ENCODE results near the gene NSA2. TPM values are rescaled to one million over a fixed set of nuclear protein-coding genes. Genes with fewer than 3 reads are reported as not detected.
A peak's percentile ranks its signal among the peaks of the same experiment; 100 is the strongest.

NSA2 gene
- total and polyA plus RNA-seq, 2 of the 13 experiments (the other 11 are each of a cell fraction or from before 2014, with no cell fraction given): 33.0 to 101 TPM

- peak; percentile 47; the same call in 1 of the 2 replicates for TF ChIP-seq NR2F2 (IDR thresholded peaks at IDR 0.05; ENCODE audit: borderline replicate concordance, low read depth)
- no peak for TF ChIP-seq ZNF850 (CRISPR knock-in tag; conservative IDR thresholded peaks at IDR 0.05)
- peak; percentile 83 for TF ChIP-seq SRF (IDR thresholded peaks at IDR 0.05; ENCODE audit: low read depth, low read length)
- TF ChIP-seq ZNF124 (CRISPR knock-in tag; IDR thresholded peaks at IDR 0.05): no peak; the same call in 1 of the 2 replicates
- no peak for TF ChIP-seq ZNF780A (CRISPR knock-in tag; IDR thresholded peaks at IDR 0.05)
- peak; percentile 86 for TF ChIP-seq ZMAT3 (CRISPR knock-in tag; conservative IDR thresholded peaks at IDR 0.05)
- TF ChIP-seq ZNF777 (CRISPR knock-in tag; IDR thresholded peaks at IDR 0.05): peak; percentile 73
- no peak for TF ChIP-seq AGO2 (optimal IDR thresholded peaks at IDR 0.05; ENCODE audit: low read depth, low read length)
- TF ChIP-seq ZNF598 (CRISPR knock-in tag; IDR thresholded peaks at IDR 0.05; ENCODE audit: borderline replicate concordance): peak; percentile 82; the same call in 1 of the 2 replicates
- no peak for TF ChIP-seq BCLAF1 (IDR thresholded peaks at IDR 0.05)
- TF ChIP-seq ATAD3A (CRISPR knock-in tag; IDR thresholded peaks at IDR 0.05): no peak
- peak; percentile 32; the same call in 1 of the 2 replicates for TF ChIP-seq JUND (CRISPR knock-in tag; IDR thresholded peaks at IDR 0.05)
- 0 out of 2 replicates have a peak, but pooled peaks have one; percentile 53 for TF ChIP-seq E2F1 (CRISPR knock-in tag; IDR thresholded peaks at IDR 0.05)
- TF ChIP-seq, protein P1, sequence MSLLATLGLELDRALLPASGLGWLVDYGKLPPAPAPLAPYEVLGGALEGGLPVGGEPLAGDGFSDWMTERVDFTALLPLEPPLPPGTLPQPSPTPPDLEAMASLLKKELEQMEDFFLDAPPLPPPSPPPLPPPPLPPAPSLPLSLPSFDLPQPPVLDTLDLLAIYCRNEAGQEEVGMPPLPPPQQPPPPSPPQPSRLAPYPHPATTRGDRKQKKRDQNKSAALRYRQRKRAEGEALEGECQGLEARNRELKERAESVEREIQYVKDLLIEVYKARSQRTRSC (CRISPR knock-in tag; IDR thresholded peaks at IDR 0.05; ENCODE audit: low read depth): peak; percentile 86; the same call in 1 of the 2 replicates
- TF ChIP-seq NR2F6 (IDR thresholded peaks at IDR 0.05): no peak
- peak; percentile 33; the same call in 1 of the 2 replicates for TF ChIP-seq NR2F6 (CRISPR knock-in tag; IDR thresholded peaks at IDR 0.05)
- peak; percentile 82; the same call in 1 of the 2 replicates for TF ChIP-seq ZNF441 (CRISPR knock-in tag; IDR thresholded peaks at IDR 0.05; ENCODE audit: borderline replicate concordance)
- TF ChIP-seq, protein P2, sequence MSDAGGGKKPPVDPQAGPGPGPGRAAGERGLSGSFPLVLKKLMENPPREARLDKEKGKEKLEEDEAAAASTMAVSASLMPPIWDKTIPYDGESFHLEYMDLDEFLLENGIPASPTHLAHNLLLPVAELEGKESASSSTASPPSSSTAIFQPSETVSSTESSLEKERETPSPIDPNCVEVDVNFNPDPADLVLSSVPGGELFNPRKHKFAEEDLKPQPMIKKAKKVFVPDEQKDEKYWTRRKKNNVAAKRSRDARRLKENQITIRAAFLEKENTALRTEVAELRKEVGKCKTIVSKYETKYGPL (CRISPR knock-in tag; IDR thresholded peaks at IDR 0.05): peak; percentile 60
- TF ChIP-seq ZNF543 (CRISPR knock-in tag; IDR thresholded peaks at IDR 0.05): 0 out of 2 replicates have a peak, but pooled peaks have one; percentile 63
- TF ChIP-seq, protein P3, sequence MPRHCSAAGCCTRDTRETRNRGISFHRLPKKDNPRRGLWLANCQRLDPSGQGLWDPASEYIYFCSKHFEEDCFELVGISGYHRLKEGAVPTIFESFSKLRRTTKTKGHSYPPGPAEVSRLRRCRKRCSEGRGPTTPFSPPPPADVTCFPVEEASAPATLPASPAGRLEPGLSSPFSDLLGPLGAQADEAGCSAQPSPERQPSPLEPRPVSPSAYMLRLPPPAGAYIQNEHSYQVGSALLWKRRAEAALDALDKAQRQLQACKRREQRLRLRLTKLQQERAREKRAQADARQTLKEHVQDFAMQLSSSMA (CRISPR knock-in tag; IDR thresholded peaks at IDR 0.05): peak; percentile 93
- TF ChIP-seq, protein P4, sequence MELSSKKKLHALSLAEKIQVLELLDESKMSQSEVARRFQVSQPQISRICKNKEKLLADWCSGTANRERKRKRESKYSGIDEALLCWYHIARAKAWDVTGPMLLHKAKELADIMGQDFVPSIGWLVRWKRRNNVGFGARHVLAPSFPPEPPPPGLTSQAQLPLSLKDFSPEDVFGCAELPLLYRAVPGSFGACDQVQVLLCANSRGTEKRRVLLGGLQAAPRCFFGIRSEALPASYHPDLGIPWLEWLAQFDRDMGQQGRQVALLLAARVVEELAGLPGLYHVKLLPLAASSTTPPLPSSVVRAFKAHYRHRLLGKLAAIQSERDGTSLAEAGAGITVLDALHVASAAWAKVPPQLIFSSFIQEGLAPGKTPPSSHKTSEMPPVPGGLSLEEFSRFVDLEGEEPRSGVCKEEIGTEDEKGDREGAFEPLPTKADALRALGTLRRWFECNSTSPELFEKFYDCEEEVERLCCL (CRISPR knock-in tag; IDR thresholded peaks at IDR 0.05; ENCODE audit: borderline replicate concordance): no peak
These were observed at the start of gene NSA2, which contains the start of gene GFM2 (continued) for GRCh38 chr5:74766849-74767578.
